ENCODE results near the gene RB1.

GRCh38 chr13:48255090-48255489 is 48.5 kb upstream of the RB1 start:
- TF ChIP-seq CTCF (IDR thresholded peaks at IDR 0.05) (no peak), POLR2A (IDR thresholded peaks at IDR 0.05) (no peak)

Data from esophagus squamous epithelium (tissue), 4 donors.